Tibial nerve (tissue), 4 donors: ENCODE results near the gene HDGFL2. TPM values are rescaled to one million over a fixed set of nuclear protein-coding genes. Genes with fewer than 3 reads are reported as not detected.

Source experiments
- DNase-seq, 2 donors: peaks; one replicate each; pipeline ENCODE4 v3.0.0-alpha.2; 2019; ENCODE audit warnings: low spot score in 2 of 2
- H3K27ac ChIP-seq, 4 donors: fragments of 200-600 bp; sonication (generic) in 3 of 4; one replicate each; pipeline ENCODE4 v1.5.1; 2017 to 2019; ENCODE audit warnings: mild to moderate bottlenecking in 1 of 4
- H3K27me3 ChIP-seq, 2 donors: fragments of 200-600 bp; sonication (generic) in 1 of 2; one replicate each; pipeline versions ENCODE4 v1.5.1 to v1.6.0; 2017 to 2019
- H3K36me3 ChIP-seq, 3 donors: fragments of 200-600 bp; sonication (generic); one replicate each; pipeline ENCODE4 v1.5.1; 2018 to 2019
- H3K4me1 ChIP-seq, 4 donors: fragments of 200-600 bp; sonication (generic) in 3 of 4; one replicate each; pipeline ENCODE4 v1.5.1; 2017 to 2019
- H3K4me3 ChIP-seq, 4 donors: fragments of 200-600 bp; sonication (generic) in 3 of 4; one replicate each; pipeline ENCODE4 v1.5.1; 2017 to 2019; ENCODE audit warnings: mild to moderate bottlenecking in 1 of 4, moderate library complexity in 1 of 4
- H3K9me3 ChIP-seq, 4 donors: fragments of 200-600 bp; sonication (generic) in 3 of 4; one replicate each; pipeline ENCODE4 v1.5.1; 2017 to 2019
- CTCF ChIP-seq, 5 experiments: fragments of 200-600 bp in 3 of 5; fragments of 450-650 bp in 2 of 5; sonication (generic) in 3 of 5; IDR thresholded peaks; one replicate each; pipeline ENCODE4 v1.5.1; 2016 to 2019; ENCODE audit warnings: antibody characterized with exemption in 5 of 5, mild to moderate bottlenecking in 3 of 5, moderate library complexity in 2 of 5
- EP300 ChIP-seq, 2 donors: sonication (generic); formaldehyde crosslinking; IDR thresholded peaks; one replicate each; pipeline ENCODE4 v1.6.1; 2017; ENCODE audit warnings: antibody characterized with exemption in 2 of 2, mild to moderate bottlenecking in 1 of 2
- POLR2A ChIP-seq, 2 donors: fragments of 450-650 bp; IDR thresholded peaks; one replicate each; pipeline ENCODE4 v1.6.1; 2017; ENCODE audit warnings: antibody characterized with exemption in 2 of 2, mild to moderate bottlenecking in 2 of 2, moderate library complexity in 2 of 2
- WGBS, 2 donors: methylation state at CpG; one replicate each; pipeline ENCODE4 v1.1.5; 2018; 5-methylcytosine and 5-hydroxymethylcytosine counted together
- total RNA-seq, 4 donors: library from RNA; depleted of rRNA; stranded (reverse); fragments of >200 nt; gene quantifications; one replicate each; pipeline ENCODE4 v1.1.0, GENCODE V29; 2016

The HDGFL2 gene
- total RNA-seq, 4 donors from 2014 or later, result 30.2 to 54.0 (median 48.7) TPM

GRCh38 chr19:4493104-4493928 is 21.2 kb downstream of the HDGFL2 start:
- Histone ChIP-seq H3K4me3 (no peak overlapping the region), H3K9me3 (no peaks in the 10 kb centered on the region), H3K36me3 (peaks cover 7 to 91% (median 19%) of the 10 kb centered on the region in 3 donors), H3K27ac (no peak overlapping the region), H3K4me1 (no peaks in the 10 kb centered on the region), H3K27me3 (no peaks in the 10 kb centered on the region)
- no peak for TF ChIP-seq POLR2A (IDR thresholded peaks at IDR 0.05)
- TF ChIP-seq CTCF (IDR thresholded peaks at IDR 0.05), result no peak
- no peak for TF ChIP-seq EP300 (IDR thresholded peaks at IDR 0.05)
- no peak for DNase-seq
- 88 to 92% methylated on average over 28 to 36 of the region's 41 CpGs for WGBS, 2 donors

GRCh38 chr19:4493929-4494690 is 22.0 kb downstream of the HDGFL2 start:
- Histone ChIP-seq H3K27me3 (no peaks in the 10 kb centered on the region), H3K9me3 (no peaks in the 10 kb centered on the region), H3K36me3 (peaks cover 8 to 91% (median 19%) of the 10 kb centered on the region in 3 donors), H3K4me1 (no peaks in the 10 kb centered on the region), H3K4me3 (no peak overlapping the region), H3K27ac (no peak overlapping the region)
- TF ChIP-seq EP300 (IDR thresholded peaks at IDR 0.05) (no peak), CTCF (IDR thresholded peaks at IDR 0.05) (no peak), POLR2A (IDR thresholded peaks at IDR 0.05) (no peak)
- WGBS, 2 donors, result 94% methylated on average over 61 of the region's 61 CpGs
- no peak for DNase-seq

GRCh38 chr19:4494691-4495064 is 22.6 kb downstream of the HDGFL2 start:
- H3K36me3 ChIP-seq, result peaks cover 8 to 91% (median 19%) of the 10 kb centered on the region in 3 donors
- TF ChIP-seq CTCF (IDR thresholded peaks at IDR 0.05), result no peak
- TF ChIP-seq POLR2A (IDR thresholded peaks at IDR 0.05), result no peak
- TF ChIP-seq EP300 (IDR thresholded peaks at IDR 0.05), result no peak
- H3K27me3 ChIP-seq, result no peaks in the 10 kb centered on the region
- no peaks in the 10 kb centered on the region for H3K4me1 ChIP-seq
- DNase-seq, result no peak
- no peak overlapping the region for H3K27ac ChIP-seq
- WGBS, 2 donors, result 94 to 95% methylated on average over 8 of the region's 8 CpGs
- H3K9me3 ChIP-seq, result no peaks in the 10 kb centered on the region
- no peak overlapping the region for H3K4me3 ChIP-seq

GRCh38 chr19:4495471-4495870 is 23.4 kb downstream of the HDGFL2 start:
- 84 to 86% methylated on average over 12 of the region's 12 CpGs for WGBS, 2 donors
- Histone ChIP-seq H3K27ac (no peak overlapping the region), H3K36me3 (peaks cover 8 to 91% (median 19%) of the 10 kb centered on the region in 3 donors), H3K27me3 (no peaks in the 10 kb centered on the region), H3K4me1 (no peaks in the 10 kb centered on the region), H3K4me3 (no peak overlapping the region), H3K9me3 (no peaks in the 10 kb centered on the region)
- DNase-seq, result no peak
- TF ChIP-seq EP300 (IDR thresholded peaks at IDR 0.05) (no peak), CTCF (IDR thresholded peaks at IDR 0.05) (no peak), POLR2A (IDR thresholded peaks at IDR 0.05) (no peak)

- DNase-seq, result no peak
- Histone ChIP-seq H3K27ac (no peak overlapping the region), H3K4me1 (no peaks in the 10 kb centered on the region), H3K36me3 (peaks cover 8 to 92% (median 19%) of the 10 kb centered on the region in 3 donors), H3K9me3 (no peaks in the 10 kb centered on the region), H3K27me3 (no peaks in the 10 kb centered on the region), H3K4me3 (no peak overlapping the region)
- WGBS, 2 donors, result 87 to 88% methylated on average over 13 to 18 of the region's 18 CpGs
- TF ChIP-seq POLR2A (IDR thresholded peaks at IDR 0.05) (no peak), EP300 (IDR thresholded peaks at IDR 0.05) (no peak), CTCF (IDR thresholded peaks at IDR 0.05) (no peak)
Observed at GRCh38 chr19:4496304-4496703, 24.2 kb downstream of the HDGFL2 start.
